IMR-90 (cell line): ENCODE data around the gene NTSR1. TPM values are rescaled to one million over a fixed set of nuclear protein-coding genes. Genes with fewer than 3 reads are reported as not detected.

Source experiments
- ATAC-seq: fragments of 200-7000 bp; cut with Tn5 transposase; 2 replicates; pipeline ENCODE4 v1.9.1; 2020; ENCODE audit warnings: low read depth, mild to moderate bottlenecking, moderate library complexity
- BruUV-seq: library from RNA; stranded (reverse); fragments of 400-500 nt; replicated peaks from 2 replicates; lab custom pipeline; 2021; lab: Mats Ljungman, UMichigan
- CTCF ChIA-PET: fragments of 300-600 bp; formaldehyde crosslinking; extraction: SDS; loops from one replicate; lab custom pipeline; 2021; ENCODE audit warnings: antibody characterized with exemption; lab: Yijun Ruan, JAX
- POLR2A ChIA-PET: fragments of 300-600 bp; sonication (Branson Sonifier 250); formaldehyde crosslinking; loops from one replicate; lab custom pipeline; 2022; ENCODE audit warnings: antibody characterized with exemption; ENCODE audit not compliant: unreplicated experiment; lab: Charles Lee
- DNase-seq: peaks from one replicate; pipeline ENCODE4 v3.0.0; 2013
- H2AFZ ChIP-seq: replicated peaks from 2 replicates; pipeline ENCODE3; 2013; ENCODE audit warnings: low read length, mild to moderate bottlenecking; ENCODE audit not compliant: poor library complexity
- H2AK5ac ChIP-seq: 2 replicates; pipeline ENCODE4 v1.6.1; 2013; ENCODE audit warnings: low read depth, low read length, inconsistent platforms
- H2AK9ac ChIP-seq: replicated peaks from 2 replicates; pipeline ENCODE3; 2013; ENCODE audit warnings: mild to moderate bottlenecking, low read depth, low read length, moderate library complexity; ENCODE audit not compliant: poor library complexity
- H2BK120ac ChIP-seq: 2 replicates; pipeline ENCODE4 v1.6.1; 2013; ENCODE audit warnings: low read depth, low read length, inconsistent platforms
- H2BK15ac ChIP-seq: 3 replicates; pipeline ENCODE4 v1.6.1; 2013; ENCODE audit warnings: low read depth, low read length, inconsistent platforms
- H2BK20ac ChIP-seq: 2 replicates; pipeline ENCODE4 v1.6.1; 2013; ENCODE audit warnings: low read depth, mild to moderate bottlenecking, inconsistent platforms, low read length, moderate library complexity
- H2BK5ac ChIP-seq: 2 replicates; pipeline ENCODE4 v1.6.1; 2013; ENCODE audit warnings: mild to moderate bottlenecking, low read depth, low read length, inconsistent platforms; ENCODE audit not compliant: poor library complexity, severe bottlenecking
- H3K14ac ChIP-seq: replicated peaks from 2 replicates; pipeline ENCODE4 v1.6.1; 2013; ENCODE audit warnings: low read depth, low read length, inconsistent platforms
- H3K18ac ChIP-seq: 2 replicates; pipeline ENCODE4 v1.6.1; 2013; ENCODE audit warnings: low read depth, low read length, control low read depth
- H3K23ac ChIP-seq: 2 replicates; pipeline ENCODE4 v1.6.1; 2013; ENCODE audit warnings: low read depth, low read length, inconsistent platforms
- H3K27ac ChIP-seq: 2 replicates; pipeline ENCODE4 v1.5.1; 2013; ENCODE audit warnings: mild to moderate bottlenecking, control low read depth, low read length; ENCODE audit not compliant: insufficient read depth
- H3K27me3 ChIP-seq: 2 replicates; pipeline ENCODE4 v1.6.1; 2013; ENCODE audit warnings: low read length; ENCODE audit not compliant: control insufficient read depth, insufficient read depth
- H3K36me3 ChIP-seq: 2 replicates; pipeline ENCODE4 v1.6.1; 2013; ENCODE audit warnings: low read length, mixed read lengths; ENCODE audit not compliant: control insufficient read depth, insufficient read depth
- H3K4ac ChIP-seq: 2 replicates; pipeline ENCODE4 v1.6.1; 2013; ENCODE audit warnings: low read depth, low read length, inconsistent platforms
- H3K4me1 ChIP-seq: 2 replicates; pipeline ENCODE4 v1.6.1; 2013; ENCODE audit warnings: low read length, mixed read lengths; ENCODE audit not compliant: control insufficient read depth, insufficient read depth
- H3K4me2 ChIP-seq: 2 replicates; pipeline ENCODE4 v1.6.1; 2013; ENCODE audit warnings: low read depth, mild to moderate bottlenecking, control low read depth, low read length, moderate library complexity
- H3K4me3 ChIP-seq: 2 replicates; pipeline ENCODE4 v1.5.1; 2013; ENCODE audit warnings: low read depth, mild to moderate bottlenecking, control low read depth, low read length, moderate library complexity; ENCODE audit not compliant: insufficient read depth
- H3K56ac ChIP-seq: 2 replicates; pipeline ENCODE4 v1.6.1; 2013; ENCODE audit warnings: low read length, inconsistent platforms; ENCODE audit not compliant: insufficient read depth; ENCODE audit errors: extremely low read depth
- H3K79me1 ChIP-seq, 2 experiments: 2 replicates each; pipeline ENCODE4 v1.6.1; 2013; ENCODE audit warnings: low read length in 2 of 2, inconsistent platforms in 1 of 2, low read depth in 1 of 2
- H3K9ac ChIP-seq: 2 replicates; pipeline ENCODE4 v1.6.1; 2013; ENCODE audit warnings: low read depth, low read length, control low read depth
- H3K9me1 ChIP-seq: 2 replicates; pipeline ENCODE4 v1.6.1; 2013; ENCODE audit warnings: low read length, inconsistent platforms; ENCODE audit not compliant: insufficient read depth
- H3K9me3 ChIP-seq: 2 replicates; pipeline ENCODE4 v1.6.1; 2013; ENCODE audit warnings: low read length; ENCODE audit not compliant: control insufficient read depth, insufficient read depth
- H4K20me1 ChIP-seq: 2 replicates; pipeline ENCODE4 v1.6.1; 2013; ENCODE audit warnings: low read length, inconsistent platforms; ENCODE audit not compliant: insufficient read depth
- H4K5ac ChIP-seq: 2 replicates; pipeline ENCODE4 v1.6.1; 2013; ENCODE audit warnings: mild to moderate bottlenecking, low read depth, low read length, control low read depth
- H4K8ac ChIP-seq, 2 experiments: 2 replicates each; pipeline ENCODE4 v1.6.1; 2013; ENCODE audit warnings: low read depth in 2 of 2, low read length in 2 of 2, control low read depth in 1 of 2, inconsistent platforms in 1 of 2
- H4K91ac ChIP-seq: 2 replicates; pipeline ENCODE4 v1.6.1; 2013; ENCODE audit warnings: low read depth, low read length, inconsistent platforms; ENCODE audit not compliant: insufficient read depth
- ELK1 ChIP-seq: fragments of 150-350 bp; IDR thresholded peaks from 2 replicates; pipeline ENCODE4 v1.6.1; 2016; ENCODE audit warnings: low read depth, mild to moderate bottlenecking, low read length, moderate library complexity, borderline replicate concordance
- MAFK ChIP-seq: IDR thresholded peaks from 2 replicates; pipeline ENCODE4 v1.6.1; 2012; ENCODE audit warnings: low read depth, low read length, improper control_type of control experiment
- MAZ ChIP-seq: IDR thresholded peaks from 2 replicates; pipeline ENCODE4 v1.6.1; 2012; ENCODE audit warnings: low read depth, mild to moderate bottlenecking, low read length, improper control_type of control experiment, moderate library complexity, borderline replicate concordance
- MXI1 ChIP-seq: IDR thresholded peaks from 2 replicates; pipeline ENCODE4 v1.6.1; 2012; ENCODE audit warnings: low read depth, mild to moderate bottlenecking, low read length, moderate library complexity, borderline replicate concordance
- NFE2L2 ChIP-seq: fragments of 150-350 bp; IDR thresholded peaks from 2 replicates; pipeline ENCODE4 v1.6.1; 2016; ENCODE audit warnings: low read depth, mild to moderate bottlenecking, low read length
- POLR2A ChIP-seq: IDR thresholded peaks from 2 replicates; pipeline ENCODE4 v1.6.1; 2012; ENCODE audit warnings: mild to moderate bottlenecking, low read depth, low read length
- RCOR1 ChIP-seq: IDR thresholded peaks from 2 replicates; pipeline ENCODE4 v1.6.1; 2012; ENCODE audit warnings: mild to moderate bottlenecking, low read length, improper control_type of control experiment; ENCODE audit not compliant: insufficient replicate concordance
- RFX5 ChIP-seq: IDR thresholded peaks from 2 replicates; pipeline ENCODE4 v1.8.0; 2012; ENCODE audit warnings: low read depth, mild to moderate bottlenecking, low read length, moderate library complexity
- SMC3 ChIP-seq: fragments of 150-350 bp; IDR thresholded peaks from 2 replicates; pipeline ENCODE4 v1.6.1; 2016; ENCODE audit warnings: low read depth, mild to moderate bottlenecking, antibody characterized with exemption, low read length, moderate library complexity
- WGBS, 2 experiments: methylation state at CpG; one replicate each; pipeline versions ENCODE4 v1.1.5 to v1.1.7; 2013; ENCODE audit warnings: missing lambda C conversion rate in 2 of 2; ENCODE audit not compliant: insufficient read length in 1 of 2; ENCODE audit errors: extremely low coverage in 2 of 2; 5-methylcytosine and 5-hydroxymethylcytosine counted together
- dilution Hi-C: fragments of 300-500 bp; cut with HindIII; formaldehyde crosslinking; loops from one replicate; pipeline ENCODE4 v1.14.3; 2018; ENCODE audit warnings: low sequenced_read_pairs; ENCODE audit not compliant: unreplicated experiment
- in situ Hi-C: fragments of 300-500 bp; cut with MboI; formaldehyde crosslinking; loops from 3 replicates; pipeline ENCODE4 v1.14.3; 2019; ENCODE audit warnings: low sequenced_read_pairs, inconsistent platforms, mixed read lengths
- intact Hi-C: fragments of 100-400 bp; cut with micrococcal nuclease; formaldehyde crosslinking; loops from 2 replicates; pipeline ENCODE4 v1.10.0; 2022
- polyA plus RNA-seq, 3 experiments: library from polyadenylated mRNA; depleted of rRNA; stranded (reverse); fragments of >200 nt; gene quantifications; 2 replicates each; pipeline ENCODE4 v1.2.3, GENCODE V29; 2012; ENCODE audit warnings: low replicate concordance in 1 of 3
- total RNA-seq: library from RNA; depleted of rRNA; stranded (reverse); fragments of >200 nt; gene quantifications from 2 replicates; pipeline ENCODE4 v1.2.3, GENCODE V29; 2012

Gene NTSR1
- total and polyA plus RNA-seq, 2 of the 4 experiments (the other 2 are of a cell fraction) = 0.54 to 1.8 TPM

- no peaks in the 10 kb centered on the region for H4K20me1 ChIP-seq
- H3K27me3 ChIP-seq = peaks cover 2% of the 10 kb centered on the region; the same call in 1 of the 2 replicates
- DNase-seq (peak; percentile 13), ATAC-seq (peak; percentile 38; the same call in 1 of the 2 replicates)
- H3K27ac ChIP-seq = no peak overlapping the region
- H2BK120ac ChIP-seq = peak overlapping the region; percentile 32; the same call in 1 of the 2 replicates
- no peaks in the 10 kb centered on the region for H3K36me3 ChIP-seq
- CTCF ChIA-PET = no interaction called here
- no peak overlapping the region for H3K4me3 ChIP-seq
- TF ChIP-seq MAFK (no peak), NFE2L2 (no peak), POLR2A (no peak), SMC3 (no peak), ELK1 (no peak), MAZ (no peak), RCOR1 (no peak), MXI1 (no peak), RFX5 (no peak)
- 0 out of 2 replicates have a peak overlapping the region, but pooled peaks have one; percentile 6 for H2BK20ac ChIP-seq
- no peak overlapping the region for H3K23ac ChIP-seq
- H2AK9ac ChIP-seq = no peak overlapping the region
- H2BK5ac ChIP-seq = no peak overlapping the region
- H4K5ac ChIP-seq = peak overlapping the region; percentile 72
- no peak overlapping the region for H3K18ac ChIP-seq
- BruUV-seq = no TSS peak
- intact Hi-C loops (no loop called here), in situ Hi-C loops (no loop called here), dilution Hi-C loops (no loop called here)
- 58% methylated on average over 2 of the region's 14 CpGs; no CpG with 5 or more reads in 1 of the 2 experiments for WGBS, 2 experiments
- H2BK15ac ChIP-seq = peak overlapping the region; percentile 28; the same call in 1 of the 3 replicates
- H3K9me3 ChIP-seq = no peaks in the 10 kb centered on the region
- H4K8ac ChIP-seq = peak overlapping the region; percentile 89 to 99
- H3K4ac ChIP-seq = peak overlapping the region; percentile 65; the same call in 1 of the 2 replicates
- H3K9ac ChIP-seq = no peak overlapping the region
- no peak overlapping the region for H4K91ac ChIP-seq
- peak overlapping the region; percentile 85 for H2AFZ ChIP-seq
- H3K9me1 ChIP-seq = no peaks in the 10 kb centered on the region; the same call in 1 of the 2 replicates
- H3K4me2 ChIP-seq = no peak overlapping the region
- H2AK5ac ChIP-seq = peak overlapping the region; percentile 67
- H3K4me1 ChIP-seq = peaks cover 5% of the 10 kb centered on the region; the same call in 1 of the 2 replicates
- H3K79me1 ChIP-seq = no peaks in the 10 kb centered on the region
- H3K14ac ChIP-seq = no peak overlapping the region
- POLR2A ChIA-PET = no interaction called here
- no peak overlapping the region for H3K56ac ChIP-seq
Measured at GRCh38 chr20:62776692-62777527, 68.3 kb downstream of the NTSR1 start.
